Measurements from ENCODE around the gene FAM131C.

The FAM131C gene

GRCh38 chr1:16073490-16074119 lies at the start of gene FAM131C:
Gene FAM131C (minus strand): TSS chr1:16073651. CDS start chr1:16073442, 209 bp downstream.
- Histone ChIP-seq H3K4me1 (ENCODE audit: insufficient read depth, insufficient read length) (peaks cover 22% of the 10 kb centered on the region), H3K27me3 (ENCODE audit: insufficient read depth, insufficient read length) (peaks cover 31% of the 10 kb centered on the region), H3K9ac (ENCODE audit: insufficient read length, low read depth) (peak within 1 kb of the TSS; percentile 57), H3K36me3 (ENCODE audit: insufficient read depth, insufficient read length, low read length) (no peaks in the 10 kb centered on the region), H3K9me3 (ENCODE audit: insufficient read depth, low read length) (no peaks in the 10 kb centered on the region), H3K4me3 (ENCODE audit: insufficient read length, low read depth) (peak within 1 kb of the TSS; percentile 30)
- TF ChIP-seq SUZ12 (IDR thresholded peaks at IDR 0.05; ENCODE audit: extremely low read depth, insufficient read depth, insufficient read length) (no peak), YY1 (IDR thresholded peaks at IDR 0.05; ENCODE audit: insufficient read depth, insufficient read length) (no peak), ZNF274 (IDR thresholded peaks at IDR 0.05; ENCODE audit: low read depth, low read length) (no peak)
- DNase-seq (ENCODE audit: low read depth, low spot score) = no peak

GRCh38 chr1:16122916-16123315 lies 49.5 kb upstream of the FAM131C start:
- Histone ChIP-seq H3K4me3 (ENCODE audit: insufficient read length, low read depth) (no peak overlapping the region), H3K4me1 (ENCODE audit: insufficient read depth, insufficient read length) (peaks cover 24% of the 10 kb centered on the region), H3K36me3 (ENCODE audit: insufficient read depth, insufficient read length, low read length) (peaks cover 53% of the 10 kb centered on the region), H3K27me3 (ENCODE audit: insufficient read depth, insufficient read length) (no peaks in the 10 kb centered on the region), H3K9ac (ENCODE audit: insufficient read length, low read depth) (no peak overlapping the region), H3K9me3 (ENCODE audit: insufficient read depth, low read length) (no peaks in the 10 kb centered on the region)
- DNase-seq (ENCODE audit: low read depth, low spot score) = no peak
- TF ChIP-seq YY1 (IDR thresholded peaks at IDR 0.05; ENCODE audit: insufficient read depth, insufficient read length) (no peak), ZNF274 (IDR thresholded peaks at IDR 0.05; ENCODE audit: low read depth, low read length) (no peak), SUZ12 (IDR thresholded peaks at IDR 0.05; ENCODE audit: extremely low read depth, insufficient read depth, insufficient read length) (no peak)

GRCh38 chr1:16122350-16122881 lies 49.0 kb upstream of the FAM131C start:
- peaks cover 48% of the 10 kb centered on the region for H3K36me3 ChIP-seq (ENCODE audit: insufficient read depth, insufficient read length, low read length)
- H3K4me1 ChIP-seq (ENCODE audit: insufficient read depth, insufficient read length) = peaks cover 26% of the 10 kb centered on the region
- H3K4me3 ChIP-seq (ENCODE audit: insufficient read length, low read depth) = no peak overlapping the region
- no peak for DNase-seq (ENCODE audit: low read depth, low spot score)
- H3K27me3 ChIP-seq (ENCODE audit: insufficient read depth, insufficient read length) = no peaks in the 10 kb centered on the region
- no peak for TF ChIP-seq YY1 (IDR thresholded peaks at IDR 0.05; ENCODE audit: insufficient read depth, insufficient read length)
- no peak for TF ChIP-seq SUZ12 (IDR thresholded peaks at IDR 0.05; ENCODE audit: extremely low read depth, insufficient read depth, insufficient read length)
- no peak for TF ChIP-seq ZNF274 (IDR thresholded peaks at IDR 0.05; ENCODE audit: low read depth, low read length)
- H3K9me3 ChIP-seq (ENCODE audit: insufficient read depth, low read length) = no peaks in the 10 kb centered on the region
- peak overlapping the region; percentile 42 for H3K9ac ChIP-seq (ENCODE audit: insufficient read length, low read depth)

- H3K9me3 ChIP-seq (ENCODE audit: insufficient read depth, low read length) = no peaks in the 10 kb centered on the region
- no peak overlapping the region for H3K9ac ChIP-seq (ENCODE audit: insufficient read length, low read depth)
- TF ChIP-seq ZNF274 (IDR thresholded peaks at IDR 0.05; ENCODE audit: low read depth, low read length) = no peak
- no peak for TF ChIP-seq YY1 (IDR thresholded peaks at IDR 0.05; ENCODE audit: insufficient read depth, insufficient read length)
- peaks cover 34% of the 10 kb centered on the region for H3K36me3 ChIP-seq (ENCODE audit: insufficient read depth, insufficient read length, low read length)
- H3K4me1 ChIP-seq (ENCODE audit: insufficient read depth, insufficient read length) = peaks cover 30% of the 10 kb centered on the region
- no peak for DNase-seq (ENCODE audit: low read depth, low spot score)
- H3K27me3 ChIP-seq (ENCODE audit: insufficient read depth, insufficient read length) = no peaks in the 10 kb centered on the region
- H3K4me3 ChIP-seq (ENCODE audit: insufficient read length, low read depth) = no peak overlapping the region
Measured at GRCh38 chr1:16120940-16121410, 47.5 kb upstream of the FAM131C start.

GRCh38 chr1:16120407-16120806 lies 47.0 kb upstream of the FAM131C start:
- Histone ChIP-seq H3K27me3 (ENCODE audit: insufficient read depth, insufficient read length) (no peaks in the 10 kb centered on the region), H3K4me3 (ENCODE audit: insufficient read length, low read depth) (no peak overlapping the region), H3K4me1 (ENCODE audit: insufficient read depth, insufficient read length) (peaks cover 31% of the 10 kb centered on the region), H3K9me3 (ENCODE audit: insufficient read depth, low read length) (no peaks in the 10 kb centered on the region), H3K36me3 (ENCODE audit: insufficient read depth, insufficient read length, low read length) (peaks cover 28% of the 10 kb centered on the region), H3K9ac (ENCODE audit: insufficient read length, low read depth) (no peak overlapping the region)
- TF ChIP-seq ZNF274 (IDR thresholded peaks at IDR 0.05; ENCODE audit: low read depth, low read length) (no peak), YY1 (IDR thresholded peaks at IDR 0.05; ENCODE audit: insufficient read depth, insufficient read length) (no peak), SUZ12 (IDR thresholded peaks at IDR 0.05; ENCODE audit: extremely low read depth, insufficient read depth, insufficient read length) (no peak)
- DNase-seq (ENCODE audit: low read depth, low spot score) = no peak

- no peak for DNase-seq (ENCODE audit: low read depth, low spot score)
- Histone ChIP-seq H3K4me1 (ENCODE audit: insufficient read depth, insufficient read length) (peaks cover 36% of the 10 kb centered on the region), H3K36me3 (ENCODE audit: insufficient read depth, insufficient read length, low read length) (peaks cover 24% of the 10 kb centered on the region), H3K27me3 (ENCODE audit: insufficient read depth, insufficient read length) (peaks cover 3% of the 10 kb centered on the region), H3K9me3 (ENCODE audit: insufficient read depth, low read length) (no peaks in the 10 kb centered on the region), H3K9ac (ENCODE audit: insufficient read length, low read depth) (no peak overlapping the region), H3K4me3 (ENCODE audit: insufficient read length, low read depth) (no peak overlapping the region)
- TF ChIP-seq ZNF274 (IDR thresholded peaks at IDR 0.05; ENCODE audit: low read depth, low read length) (no peak), YY1 (IDR thresholded peaks at IDR 0.05; ENCODE audit: insufficient read depth, insufficient read length) (no peak), SUZ12 (IDR thresholded peaks at IDR 0.05; ENCODE audit: extremely low read depth, insufficient read depth, insufficient read length) (no peak)
Measured at GRCh38 chr1:16119926-16120325, 46.5 kb upstream of the FAM131C start.

GRCh38 chr1:16119504-16119903 lies 46.1 kb upstream of the FAM131C start:
- Histone ChIP-seq H3K9ac (ENCODE audit: insufficient read length, low read depth) (no peak overlapping the region), H3K4me1 (ENCODE audit: insufficient read depth, insufficient read length) (peaks cover 40% of the 10 kb centered on the region), H3K9me3 (ENCODE audit: insufficient read depth, low read length) (no peaks in the 10 kb centered on the region), H3K36me3 (ENCODE audit: insufficient read depth, insufficient read length, low read length) (peaks cover 20% of the 10 kb centered on the region), H3K27me3 (ENCODE audit: insufficient read depth, insufficient read length) (peaks cover 6% of the 10 kb centered on the region), H3K4me3 (ENCODE audit: insufficient read length, low read depth) (no peak overlapping the region)
- TF ChIP-seq ZNF274 (IDR thresholded peaks at IDR 0.05; ENCODE audit: low read depth, low read length) = no peak
- TF ChIP-seq SUZ12 (IDR thresholded peaks at IDR 0.05; ENCODE audit: extremely low read depth, insufficient read depth, insufficient read length) = no peak
- TF ChIP-seq YY1 (IDR thresholded peaks at IDR 0.05; ENCODE audit: insufficient read depth, insufficient read length) = no peak
- DNase-seq (ENCODE audit: low read depth, low spot score) = no peak
